NAMALWA (cell line): ENCODE results near the gene ECHDC3.

ENCODE experiments used
- DNase-seq: peaks from one replicate; pipeline ENCODE4 v3.0.0-alpha.2; 2015; ENCODE audit warnings: low spot score

ECHDC3 gene

DNA sequence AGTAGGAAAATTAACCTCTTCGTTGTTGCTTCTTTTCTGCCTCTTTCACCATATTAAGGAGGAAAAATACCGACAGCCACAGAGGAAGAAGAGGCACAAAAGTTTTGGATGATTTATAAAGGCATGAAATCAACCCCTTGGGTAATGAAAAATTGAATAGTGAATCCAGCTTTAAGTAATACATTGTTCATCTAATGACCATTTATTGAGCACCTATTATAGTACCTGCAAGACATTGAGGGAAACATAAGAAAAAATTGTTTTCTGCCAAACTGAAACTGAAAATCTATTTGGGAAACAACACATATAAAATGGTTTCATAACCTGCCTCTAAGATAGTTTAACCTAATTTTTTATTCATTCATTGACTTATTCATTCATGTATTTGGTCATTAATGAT is 8.2 kb downstream of the ECHDC3 start:
- no peak for DNase-seq

GRCh38 chr10:11754173-11754572 is 12.0 kb downstream of the ECHDC3 start:
- no peak for DNase-seq

- no peak for DNase-seq
These were observed 12.4 kb downstream of the ECHDC3 start for GRCh38 chr10:11754620-11755019.

DNA sequence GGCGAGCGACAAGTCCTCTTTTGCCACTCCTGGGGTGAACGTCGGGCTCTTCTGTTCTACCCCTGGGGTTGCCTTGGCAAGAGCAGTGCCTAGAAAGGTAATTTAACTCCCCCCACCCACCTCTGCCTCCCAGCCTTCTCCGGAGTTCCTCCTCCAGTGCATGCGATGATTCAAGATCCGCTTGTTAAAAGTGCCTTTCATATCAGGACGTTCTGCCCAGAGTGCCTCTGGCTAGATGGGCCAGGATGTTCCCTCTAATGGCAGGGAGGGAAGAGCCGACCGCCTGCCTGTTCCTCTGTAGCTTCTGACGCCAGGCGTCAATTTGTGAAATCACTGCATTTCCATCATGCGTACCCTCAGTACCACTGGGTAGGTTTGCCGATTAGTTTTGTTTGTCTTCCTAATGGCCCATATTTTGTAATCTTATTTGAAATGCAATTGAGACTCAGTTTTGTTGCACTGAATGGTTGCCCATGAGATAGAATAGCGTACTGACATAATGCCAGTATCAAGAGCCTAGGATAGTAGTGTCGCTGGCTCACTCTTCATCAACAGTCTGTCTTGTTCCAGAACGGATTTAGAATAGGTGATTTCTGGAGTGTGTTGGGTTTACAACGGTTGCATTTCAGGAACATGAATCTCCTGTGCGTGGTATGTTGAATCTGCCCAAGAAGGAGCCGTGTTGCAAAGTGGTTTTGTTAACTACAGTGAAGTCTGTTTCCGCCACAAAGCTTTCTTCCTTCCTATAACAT is 13.5 kb downstream of the ECHDC3 start:
- no peak for DNase-seq

- DNase-seq, result no peak
These were observed 14.7 kb downstream of the ECHDC3 start for GRCh38 chr10:11756766-11757315.

DNA sequence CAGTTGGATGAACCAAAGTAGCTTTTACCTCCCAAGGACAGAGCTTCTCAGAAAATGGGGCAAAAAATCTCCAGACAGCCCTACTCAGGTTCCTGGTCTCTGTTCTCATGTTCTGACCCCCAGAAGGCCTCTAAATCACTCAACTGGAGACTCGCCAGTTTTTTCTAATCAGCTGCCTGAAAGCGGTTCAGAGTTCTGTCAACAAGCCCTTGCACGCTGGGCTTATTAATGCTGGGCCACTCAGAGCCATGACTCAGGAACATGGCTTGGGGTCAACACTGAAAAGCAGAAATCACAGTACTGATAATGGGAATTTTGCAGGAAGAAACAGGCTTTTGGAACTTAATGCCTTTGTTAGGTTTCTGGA is 15.3 kb downstream of the ECHDC3 start:
- peak; percentile 13 for DNase-seq

- DNase-seq, result peak; percentile 89
These were observed 15.8 kb downstream of the ECHDC3 start for GRCh38 chr10:11757821-11758463.

DNA sequence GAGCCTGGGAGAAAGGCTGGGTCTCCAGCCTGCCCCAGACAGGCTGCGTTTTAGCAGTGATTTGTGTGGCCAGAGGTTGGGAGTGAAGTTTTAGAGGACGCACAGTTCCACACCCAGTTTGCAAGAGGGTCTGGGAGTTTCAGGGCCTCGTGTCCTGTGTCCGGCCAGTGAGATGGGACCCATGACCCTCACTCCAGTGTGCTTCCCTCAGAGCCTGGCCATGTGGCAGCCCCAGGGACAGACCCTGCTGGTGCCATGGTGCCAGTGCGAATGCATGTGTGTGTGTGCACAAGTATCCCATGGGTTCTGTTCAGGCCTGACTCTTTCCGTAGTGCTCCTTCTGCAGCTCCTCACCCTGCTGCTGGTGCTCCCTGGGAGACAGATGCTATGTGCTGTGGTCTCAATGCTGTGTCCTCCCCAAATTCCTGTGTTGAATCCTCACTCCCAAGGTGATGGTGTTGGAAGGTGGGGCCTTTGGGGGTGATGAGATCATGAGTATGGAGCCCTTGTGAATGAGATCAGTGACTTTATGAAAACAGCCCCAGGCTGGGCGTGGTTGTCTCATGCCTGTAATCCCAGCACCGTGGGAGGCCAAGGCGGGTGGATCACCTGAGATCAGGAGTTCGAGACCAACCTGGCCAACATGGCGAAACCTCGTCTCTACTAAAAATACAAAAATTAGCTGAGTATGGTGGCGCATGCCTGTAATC is 16.5 kb downstream of the ECHDC3 start:
- no peak for DNase-seq

GRCh38 chr10:11759347-11759746 is 17.2 kb downstream of the ECHDC3 start:
- DNase-seq, result no peak

GRCh38 chr10:11760151-11760550 is 18.0 kb downstream of the ECHDC3 start:
- no peak for DNase-seq

GRCh38 chr10:11760861-11761260 is 18.7 kb downstream of the ECHDC3 start:
- DNase-seq, result no peak

DNA sequence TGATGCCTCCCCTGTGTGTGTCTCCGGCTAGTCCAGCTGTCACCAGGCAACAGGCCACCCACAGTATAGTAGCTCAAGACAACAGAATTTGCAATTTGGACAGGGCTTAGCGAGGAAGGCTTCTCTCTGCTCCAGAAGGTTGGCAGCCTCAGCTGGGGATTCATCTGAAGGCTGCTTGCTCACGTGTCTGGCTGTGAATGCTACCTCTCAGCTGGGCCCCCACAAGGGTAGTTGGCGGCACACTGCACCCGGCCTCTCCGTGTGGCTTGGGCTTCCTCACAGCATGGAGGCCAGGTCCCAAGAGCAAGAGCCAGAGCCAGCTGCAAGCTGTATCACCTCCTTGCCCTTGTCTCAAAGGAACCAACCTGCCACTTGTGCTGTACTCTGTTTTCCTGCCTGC is 19.2 kb downstream of the ECHDC3 start:
- no peak for DNase-seq

DNA sequence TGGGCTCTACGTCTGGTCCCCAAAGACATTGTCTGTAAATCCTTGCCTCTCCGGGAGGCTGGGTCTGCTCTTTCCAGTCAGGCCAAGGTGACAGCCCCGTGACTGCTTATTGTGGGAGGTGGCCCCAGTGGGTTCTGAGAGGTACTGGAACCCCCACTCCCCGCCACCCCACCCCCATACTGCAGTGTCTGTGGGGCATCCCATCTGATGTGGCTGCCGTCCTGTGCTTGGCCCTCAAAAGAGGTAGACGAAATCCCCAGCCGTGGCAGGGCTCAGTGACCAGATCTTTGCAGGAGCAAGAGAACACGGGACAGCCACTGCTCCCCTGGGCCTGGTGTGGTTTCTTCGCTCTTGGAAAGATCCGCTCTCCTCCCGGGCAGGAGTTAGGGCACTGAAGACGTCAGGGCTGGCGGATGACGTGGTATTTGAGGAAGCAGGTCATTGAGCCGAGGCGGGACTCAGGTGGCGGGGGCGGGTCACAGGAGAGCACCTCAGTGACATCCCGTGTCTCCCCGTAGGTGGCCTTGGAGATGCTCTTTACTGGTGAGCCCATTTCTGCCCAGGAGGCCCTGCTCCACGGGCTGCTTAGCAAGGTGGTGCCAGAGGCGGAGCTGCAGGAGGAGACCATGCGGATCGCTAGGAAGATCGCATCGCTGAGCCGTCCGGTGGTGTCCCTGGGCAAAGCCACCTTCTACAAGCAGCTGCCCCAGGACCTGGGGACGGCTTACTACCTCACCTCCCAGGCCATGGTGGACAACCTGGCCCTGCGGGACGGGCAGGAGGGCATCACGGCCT is 20.7 kb downstream of the ECHDC3 start:
- no peak for DNase-seq

DNA sequence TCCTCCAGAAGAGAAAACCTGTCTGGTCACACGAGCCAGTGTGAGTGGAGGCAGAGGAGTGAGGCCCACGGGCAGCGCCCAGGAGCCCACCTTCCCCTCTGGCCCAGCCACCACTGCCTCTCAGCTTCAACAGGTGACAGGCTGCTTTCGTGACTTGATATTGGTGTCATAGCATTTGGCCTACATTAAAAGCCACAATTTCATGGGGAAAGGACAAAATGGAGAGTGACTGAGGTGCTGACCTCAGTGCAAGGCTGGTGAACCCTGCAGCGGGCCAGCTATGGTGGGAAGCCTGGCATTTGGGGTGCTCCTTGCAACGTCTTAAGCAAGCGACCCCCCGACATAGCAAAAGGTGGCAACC is 21.3 kb downstream of the ECHDC3 start:
- no peak for DNase-seq

DNA sequence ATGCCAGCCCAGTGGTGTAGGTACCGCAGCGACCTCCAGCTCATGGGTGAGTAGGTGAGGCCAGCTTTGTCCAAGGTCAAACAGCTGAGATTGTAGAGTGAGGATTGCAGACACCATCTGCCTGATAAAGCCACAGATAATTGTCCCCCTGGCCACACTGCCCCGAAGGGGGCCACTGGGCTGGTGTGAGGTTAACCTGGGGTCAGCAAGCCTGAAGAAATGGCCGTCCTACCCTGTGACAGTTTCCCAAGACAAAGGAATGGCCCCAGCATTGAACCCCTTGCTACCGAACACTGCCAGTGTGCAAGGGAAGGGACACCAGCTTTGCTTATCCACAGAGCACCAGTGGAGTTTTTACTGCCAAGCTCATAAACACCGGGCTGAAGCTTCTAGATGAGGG is 23.0 kb downstream of the ECHDC3 start:
- no peak for DNase-seq

DNA sequence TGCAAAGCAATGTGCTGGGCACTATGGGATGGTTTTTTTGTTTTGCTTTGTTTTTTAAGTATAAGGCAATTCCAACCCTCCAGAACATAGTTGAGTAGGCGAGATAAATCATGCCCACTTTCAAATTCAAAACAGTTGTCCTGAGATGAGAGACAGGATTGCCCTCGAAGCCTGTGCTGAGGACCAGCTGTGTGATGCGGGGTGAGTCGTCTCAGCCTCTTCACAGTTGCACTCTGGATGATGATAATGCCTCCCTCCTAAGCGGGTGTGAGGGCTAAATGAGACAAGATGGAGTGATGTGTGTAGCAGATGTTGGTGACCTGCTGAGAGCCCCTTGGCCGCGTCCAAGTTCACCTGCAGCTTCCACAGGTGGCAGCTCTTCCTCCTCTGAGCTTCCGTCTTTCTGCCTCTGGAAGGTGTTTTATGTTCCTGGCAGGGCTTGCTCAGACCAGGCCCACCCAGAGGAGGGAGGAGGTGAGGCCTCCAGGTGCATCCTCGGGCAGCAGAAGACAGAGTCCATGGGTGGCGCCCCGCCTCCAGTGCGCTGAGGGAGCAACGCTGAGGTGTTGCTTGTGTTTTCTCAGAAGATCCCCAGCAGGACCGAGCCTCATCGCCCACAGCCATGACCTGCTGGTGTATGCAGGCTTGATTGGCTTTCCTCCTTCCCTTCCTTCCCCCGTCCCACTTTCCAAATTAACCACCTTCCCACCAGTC is 30.6 kb downstream of the ECHDC3 start:
- DNase-seq, result no peak

DNA sequence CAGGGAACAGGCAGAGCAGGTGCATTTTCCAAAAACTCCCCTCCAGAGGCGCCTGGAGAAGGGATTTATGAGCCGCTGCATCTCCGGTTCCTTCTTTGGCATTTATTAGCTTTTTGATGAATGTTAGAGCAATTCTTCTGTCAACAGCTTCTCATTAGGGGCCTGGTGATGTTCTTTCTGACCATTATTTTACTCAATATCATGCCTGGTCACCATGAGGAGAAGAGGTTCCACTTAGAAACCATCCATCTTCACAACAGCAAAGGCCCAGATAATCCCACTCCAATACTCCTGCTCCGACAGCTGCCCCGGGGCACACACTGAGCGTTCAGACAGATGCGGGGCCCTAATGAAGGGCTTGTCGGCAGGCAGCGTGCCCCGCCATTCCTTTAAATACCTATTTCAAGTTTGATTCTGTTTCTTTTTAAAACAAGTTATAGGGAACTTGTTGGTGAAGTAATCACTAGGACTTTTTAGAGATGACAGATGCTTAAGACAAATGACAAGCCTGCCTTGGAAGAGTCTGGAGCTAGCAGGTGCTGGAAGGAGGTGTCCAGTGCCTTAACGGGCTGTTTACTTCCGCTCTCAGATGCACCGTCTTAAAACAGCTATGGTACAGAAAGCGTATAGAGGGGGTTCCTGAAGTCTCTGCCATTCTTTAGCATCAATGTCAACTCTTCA is 31.7 kb downstream of the ECHDC3 start:
- DNase-seq, result no peak

- no peak for DNase-seq
These were observed 33.2 kb downstream of the ECHDC3 start for GRCh38 chr10:11775412-11775811.

DNA sequence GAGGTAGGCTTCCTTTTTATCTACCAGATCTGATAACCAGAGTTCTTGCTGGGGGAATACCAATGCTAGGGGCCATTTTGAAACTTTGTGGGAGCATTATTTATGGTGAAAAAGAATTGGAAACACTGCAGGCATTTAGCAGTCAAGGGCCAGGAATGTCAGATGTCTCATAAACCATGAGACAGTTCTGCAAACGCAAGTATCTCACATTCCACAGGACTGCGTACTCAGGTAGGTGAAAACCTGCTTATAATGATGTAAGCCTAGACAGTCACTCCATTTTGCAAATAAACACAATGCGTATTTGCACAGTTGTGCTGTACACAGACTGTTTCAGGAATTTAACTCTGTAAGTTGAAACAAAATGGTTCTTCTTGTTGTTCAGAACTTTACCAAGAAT is 33.9 kb downstream of the ECHDC3 start:
- DNase-seq, result no peak

DNA sequence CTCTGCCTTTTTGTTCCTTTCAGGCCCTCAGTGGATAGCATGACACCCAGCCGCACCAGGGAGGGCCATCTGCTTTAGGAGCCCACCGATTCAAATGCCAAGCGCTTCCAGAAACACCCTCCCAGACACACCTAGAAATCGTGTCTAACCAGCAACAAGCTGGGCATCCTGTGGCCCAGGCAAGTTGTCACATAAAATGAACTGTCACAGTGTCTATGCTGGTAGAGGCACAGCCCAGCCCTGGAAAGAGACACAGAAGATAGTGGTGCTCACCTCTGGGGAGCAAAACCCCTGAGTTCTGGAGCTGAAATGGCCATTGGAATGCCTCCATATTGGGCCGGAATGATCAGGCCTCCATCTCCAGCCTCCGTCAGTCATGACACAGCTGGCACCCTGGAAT is 38.9 kb downstream of the ECHDC3 start:
- no peak for DNase-seq
